ENCODE data around the gene COL27A1.

DNA sequence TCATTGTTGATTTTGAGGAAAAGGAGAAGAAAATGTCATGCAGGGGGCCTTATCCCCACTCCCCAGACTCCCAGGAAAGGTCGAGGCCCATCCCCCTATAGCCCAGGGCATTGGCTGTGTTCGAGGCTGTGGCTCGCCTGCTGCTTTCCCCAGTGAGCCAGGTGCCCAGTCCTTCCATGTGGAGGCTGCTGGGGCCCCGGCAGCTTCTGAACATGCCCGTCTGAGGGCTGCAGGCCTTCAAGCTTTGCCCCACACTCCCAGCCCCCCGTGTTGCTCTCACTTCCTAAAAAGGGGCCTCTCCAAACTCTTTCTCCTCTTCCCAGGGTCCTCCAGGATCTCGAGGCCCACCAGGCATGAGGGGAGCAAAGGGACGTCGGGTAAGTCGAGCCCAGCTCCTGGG is 102.9 kb downstream of the COL27A1 start:
- TF ChIP-seq GABPA (IDR thresholded peaks at IDR 0.05; ENCODE audit: low read depth), result no peak
- no peak for TF ChIP-seq CTCF (IDR thresholded peaks at IDR 0.05)
- TF ChIP-seq EP300 (IDR thresholded peaks at IDR 0.05; ENCODE audit: borderline replicate concordance in 1 of 2, low read depth in 1 of 2, low read length in 1 of 2), result no peak
- TF ChIP-seq TCF12 (IDR thresholded peaks at IDR 0.05), result no peak
- TF ChIP-seq RAD21 (IDR thresholded peaks at IDR 0.05; ENCODE audit: low read length), result no peak
- TF ChIP-seq FOSL2 (IDR thresholded peaks at IDR 0.05; ENCODE audit: borderline replicate concordance, low read depth), result no peak
- no peak for TF ChIP-seq MEF2A (IDR thresholded peaks at IDR 0.05; ENCODE audit: borderline replicate concordance, low read depth)
- no peak for TF ChIP-seq JUND (IDR thresholded peaks at IDR 0.05)
- no peak for TF ChIP-seq RFX5 (IDR thresholded peaks at IDR 0.05; ENCODE audit: low read length)
- TF ChIP-seq MAX (IDR thresholded peaks at IDR 0.05; ENCODE audit: low read depth), result no peak
